PFSK-1 (cell line): ENCODE measurements around the gene ATP6V0B.

Experiments
- SIN3A ChIP-seq: IDR thresholded peaks from 2 replicates; pipeline ENCODE4 v1.6.1; 2012; ENCODE audit warnings: mild to moderate bottlenecking, low read length, moderate library complexity, borderline replicate concordance; ENCODE audit not compliant: insufficient read depth
- TAF1 ChIP-seq: IDR thresholded peaks from 2 replicates; pipeline ENCODE4 v1.6.1; 2012; ENCODE audit warnings: low read length, control low read depth, borderline replicate concordance; ENCODE audit not compliant: insufficient read depth

- TF ChIP-seq TAF1, result no peak
- no peak for TF ChIP-seq SIN3A
These were observed 8.6 kb downstream of the ATP6V0B start for GRCh38 chr1:43983253-43983899.
